GM04503 (cell line): ENCODE results near the gene FCN2.

Experiments
- DNase-seq: peaks from one replicate; pipeline ENCODE4 v3.0.0-alpha.2; 2012; ENCODE audit warnings: low read depth

The FCN2 gene

GRCh38 chr9:134880484-134881312 lies at the start of gene FCN2:
Gene FCN2, plus strand, starts transcription at chr9:134880810. Its CDS starts 12 bp downstream, at chr9:134880822.
- no peak for DNase-seq

- DNase-seq = no peak
Observed at GRCh38 chr9:134830926-134831720, 49.5 kb upstream of the FCN2 start.

GRCh38 chr9:134832471-134832870 lies 48.1 kb upstream of the FCN2 start:
- no peak for DNase-seq

- DNase-seq = no peak
Observed at GRCh38 chr9:134833294-134833880, 47.2 kb upstream of the FCN2 start.

- no peak for DNase-seq
Observed at GRCh38 chr9:134834217-134834956, 46.2 kb upstream of the FCN2 start.

- no peak for DNase-seq
Observed at GRCh38 chr9:134834957-134835419, 45.6 kb upstream of the FCN2 start.

GRCh38 chr9:134835448-134835847 lies 45.2 kb upstream of the FCN2 start:
- no peak for DNase-seq

GRCh38 chr9:134835987-134836386 lies 44.6 kb upstream of the FCN2 start:
- DNase-seq = no peak

- no peak for DNase-seq
Observed at GRCh38 chr9:134836406-134836970, 44.1 kb upstream of the FCN2 start.

GRCh38 chr9:134837529-134837928 lies 43.1 kb upstream of the FCN2 start:
- no peak for DNase-seq

- no peak for DNase-seq
Observed at GRCh38 chr9:134838651-134839454, 41.8 kb upstream of the FCN2 start.

- DNase-seq = no peak
Observed at GRCh38 chr9:134839455-134840125, 41.0 kb upstream of the FCN2 start.

- no peak for DNase-seq
Observed at GRCh38 chr9:134840511-134840910, 40.1 kb upstream of the FCN2 start.

- DNase-seq = no peak
Observed at GRCh38 chr9:134841180-134841904, 39.3 kb upstream of the FCN2 start.

GRCh38 chr9:134842321-134842720 lies 38.3 kb upstream of the FCN2 start:
- DNase-seq = no peak

- no peak for DNase-seq
Observed at GRCh38 chr9:134843740-134844139, 36.9 kb upstream of the FCN2 start.

- no peak for DNase-seq
Observed at GRCh38 chr9:134844821-134845220, 35.8 kb upstream of the FCN2 start.

GRCh38 chr9:134846187-134846586 lies 34.4 kb upstream of the FCN2 start:
- DNase-seq = no peak

- no peak for DNase-seq
Observed at GRCh38 chr9:134846699-134847098, 33.9 kb upstream of the FCN2 start.

GRCh38 chr9:134847138-134847537 lies 33.5 kb upstream of the FCN2 start:
- DNase-seq = no peak
